HCT116 (cell line): ENCODE results near the gene EGFR.

Experiments used
- ATF3 ChIP-seq: IDR thresholded peaks from 2 replicates; pipeline ENCODE4 v1.6.1; 2012
- MAX ChIP-seq: IDR thresholded peaks from 2 replicates; pipeline ENCODE4 v1.6.1; 2012
- POLR2A ChIP-seq: IDR thresholded peaks from 2 replicates; pipeline ENCODE4 v1.7.0; 2011; ENCODE audit warnings: borderline replicate concordance; ENCODE audit not compliant: insufficient read depth, insufficient read length; ENCODE audit errors: extremely low read depth
- TF ChIP-seq, protein P1 (sequence below), 3 experiments: fragments of 200-600 bp in 1 of 3; sonication (generic) in 1 of 3; IDR thresholded peaks in 2 of 3; conservative IDR thresholded peaks in 1 of 3; 2 replicates each; pipeline ENCODE4 v1.5.1; 2012 to 2017; ENCODE audit warnings: low read depth in 2 of 3, low read length in 2 of 3, antibody characterized with exemption in 1 of 3, borderline replicate concordance in 1 of 3, control low read depth in 1 of 3, mild to moderate bottlenecking in 1 of 3, mixed read lengths in 1 of 3, mixed run types in 1 of 3, moderate library complexity in 1 of 3; ENCODE audit not compliant: insufficient read depth in 1 of 3

GRCh38 chr7:54972733-54973294 is 46.0 kb upstream of the EGFR start:
- no peak for TF ChIP-seq POLR2A
- no peak for TF ChIP-seq ATF3
- TF ChIP-seq, protein P1, sequence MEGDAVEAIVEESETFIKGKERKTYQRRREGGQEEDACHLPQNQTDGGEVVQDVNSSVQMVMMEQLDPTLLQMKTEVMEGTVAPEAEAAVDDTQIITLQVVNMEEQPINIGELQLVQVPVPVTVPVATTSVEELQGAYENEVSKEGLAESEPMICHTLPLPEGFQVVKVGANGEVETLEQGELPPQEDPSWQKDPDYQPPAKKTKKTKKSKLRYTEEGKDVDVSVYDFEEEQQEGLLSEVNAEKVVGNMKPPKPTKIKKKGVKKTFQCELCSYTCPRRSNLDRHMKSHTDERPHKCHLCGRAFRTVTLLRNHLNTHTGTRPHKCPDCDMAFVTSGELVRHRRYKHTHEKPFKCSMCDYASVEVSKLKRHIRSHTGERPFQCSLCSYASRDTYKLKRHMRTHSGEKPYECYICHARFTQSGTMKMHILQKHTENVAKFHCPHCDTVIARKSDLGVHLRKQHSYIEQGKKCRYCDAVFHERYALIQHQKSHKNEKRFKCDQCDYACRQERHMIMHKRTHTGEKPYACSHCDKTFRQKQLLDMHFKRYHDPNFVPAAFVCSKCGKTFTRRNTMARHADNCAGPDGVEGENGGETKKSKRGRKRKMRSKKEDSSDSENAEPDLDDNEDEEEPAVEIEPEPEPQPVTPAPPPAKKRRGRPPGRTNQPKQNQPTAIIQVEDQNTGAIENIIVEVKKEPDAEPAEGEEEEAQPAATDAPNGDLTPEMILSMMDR (IDR thresholded peaks at IDR 0.05 in 2 of 3, conservative IDR thresholded peaks at IDR 0.05 in 1 of 3; ENCODE audit: borderline replicate concordance in 1 of 3, insufficient read depth in 1 of 3, low read depth in 2 of 3, low read length in 2 of 3) = no peak
- TF ChIP-seq MAX = no peak
